ENCODE measurements around the gene FBLN1.
"Not testable (repeated sequence)": the region's sequence is repeated elsewhere in the genome, so short reads cannot be mapped to it uniquely, and the experiment has no call there.

The FBLN1 gene

DNA sequence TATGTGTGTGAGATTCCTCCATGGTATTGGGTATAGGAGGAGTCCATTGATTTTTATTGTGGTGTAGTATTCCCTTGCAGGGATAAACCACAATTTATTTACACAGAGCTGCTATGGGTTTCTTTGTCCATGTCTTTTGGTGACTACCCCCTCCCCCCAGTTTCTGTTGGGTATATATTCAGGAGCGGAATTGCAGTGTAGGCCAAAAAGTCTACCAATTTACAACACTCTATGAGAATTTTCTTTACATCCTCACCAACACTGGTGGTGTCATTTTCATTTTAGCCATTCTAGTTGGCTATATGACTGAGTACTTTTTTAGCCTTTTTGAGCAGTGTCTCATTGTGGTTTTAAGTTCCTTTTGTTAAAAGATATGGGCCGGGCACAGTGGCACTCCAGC lies 113.7 kb downstream of the FBLN1 start:
- DNase-seq, result no peak

DNA sequence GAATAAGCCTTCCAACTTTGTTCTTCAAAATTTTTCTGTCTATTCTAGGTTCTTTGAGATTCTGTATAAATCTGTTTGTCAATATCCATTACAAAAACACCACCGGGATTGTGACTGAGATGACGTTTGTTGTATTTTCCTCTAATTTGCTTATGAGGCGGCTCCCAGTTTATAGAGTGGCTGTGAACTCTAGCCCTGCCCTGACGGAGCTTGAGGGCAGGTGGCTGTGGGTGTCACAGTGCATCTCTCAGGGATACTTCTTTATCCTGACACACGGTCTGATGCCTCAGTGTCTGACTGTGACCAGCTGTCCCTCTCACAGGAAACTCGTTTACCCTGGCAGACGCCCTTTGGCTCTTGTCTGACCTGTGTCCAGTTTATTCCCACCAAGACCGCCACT lies 115.3 kb downstream of the FBLN1 start:
- DNase-seq, result no peak

DNA sequence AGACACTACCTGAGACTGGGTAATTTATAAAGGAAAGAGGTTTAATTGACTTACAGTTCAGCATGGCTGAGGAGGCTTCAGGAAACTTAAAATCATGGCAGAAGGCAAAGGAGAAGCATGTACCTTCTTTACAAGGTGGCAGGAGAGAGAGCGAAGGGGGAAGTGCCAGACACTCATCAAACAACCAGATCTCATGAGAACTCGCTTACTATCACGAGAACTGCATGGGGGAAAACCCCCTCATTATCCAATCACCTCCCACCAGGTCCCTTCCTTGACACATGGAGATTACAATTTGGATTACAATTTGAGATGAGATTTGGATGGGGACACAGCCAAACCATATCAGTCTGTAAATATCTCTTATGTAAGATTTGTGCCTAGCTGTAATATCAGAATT lies 118.0 kb downstream of the FBLN1 start:
- no peak for DNase-seq

DNA sequence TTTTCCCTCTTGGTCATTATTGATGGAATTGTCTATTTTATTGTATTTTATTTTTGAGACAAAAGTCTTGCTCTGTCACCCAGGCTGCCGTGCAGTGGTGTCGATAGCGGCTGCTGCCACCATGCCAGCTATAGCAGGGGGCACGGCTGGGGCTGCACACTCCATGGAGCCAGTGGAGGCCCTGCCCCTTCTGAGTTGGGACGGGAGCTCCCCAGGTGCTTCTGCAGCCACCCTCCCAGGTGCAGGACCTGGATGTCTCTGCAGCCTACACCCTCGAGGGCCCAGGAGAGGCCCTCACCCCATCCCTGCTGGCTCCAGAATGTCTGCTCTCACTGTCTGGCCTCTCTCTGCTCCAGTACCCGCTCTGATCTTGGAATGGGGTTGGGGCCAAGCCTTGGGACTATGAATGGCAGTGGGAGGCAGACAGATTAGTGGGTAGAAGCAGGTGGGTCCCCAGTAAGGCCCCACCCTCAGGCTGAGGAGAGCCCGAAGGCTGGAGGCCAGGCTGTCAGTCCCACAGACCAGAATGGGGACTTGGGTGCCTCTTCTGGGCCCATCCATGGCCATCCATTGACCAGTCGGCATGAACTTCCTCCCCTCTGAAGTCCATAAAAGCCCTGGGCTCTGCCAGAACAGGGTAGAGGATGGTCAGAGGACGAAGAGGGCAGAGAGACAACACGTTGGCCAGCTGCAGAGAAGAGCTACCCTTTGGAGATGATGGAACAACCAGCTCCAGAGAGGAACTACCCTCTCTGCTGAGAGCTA lies 119.3 kb downstream of the FBLN1 start:
- DNase-seq, result no peak

DNA sequence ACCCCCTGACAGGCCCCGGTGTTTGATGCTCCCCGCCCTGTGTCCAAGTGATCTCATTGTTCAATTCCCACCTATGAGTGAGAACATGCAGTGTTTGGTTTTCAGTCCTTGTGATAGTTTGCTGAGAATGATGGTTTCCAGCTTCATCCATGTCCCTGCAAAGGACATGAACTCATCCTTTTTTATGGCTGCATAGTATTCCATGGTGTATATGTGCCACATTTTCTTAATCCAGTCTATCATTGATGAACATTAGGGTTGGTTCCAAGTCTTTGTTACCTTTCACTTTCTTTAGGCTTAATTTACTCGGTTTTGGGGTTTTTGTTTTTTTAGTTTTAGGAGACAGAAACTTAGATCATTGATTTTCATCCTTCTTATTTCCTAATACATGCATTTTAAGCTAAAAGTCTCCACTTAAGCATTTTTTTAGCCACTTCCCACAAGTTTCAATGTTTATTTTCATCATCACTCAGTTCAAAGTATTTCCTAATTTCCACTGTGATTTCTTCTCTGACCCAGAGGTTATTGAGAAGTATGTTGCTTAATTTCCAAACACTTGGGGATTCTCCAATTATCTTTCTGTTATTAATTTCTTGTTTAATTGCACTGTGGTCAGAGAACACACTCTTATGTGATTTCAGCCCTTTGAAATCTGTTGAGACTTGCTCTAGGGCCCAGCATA lies 120.9 kb downstream of the FBLN1 start:
- not testable (repeated sequence) for DNase-seq

DNA sequence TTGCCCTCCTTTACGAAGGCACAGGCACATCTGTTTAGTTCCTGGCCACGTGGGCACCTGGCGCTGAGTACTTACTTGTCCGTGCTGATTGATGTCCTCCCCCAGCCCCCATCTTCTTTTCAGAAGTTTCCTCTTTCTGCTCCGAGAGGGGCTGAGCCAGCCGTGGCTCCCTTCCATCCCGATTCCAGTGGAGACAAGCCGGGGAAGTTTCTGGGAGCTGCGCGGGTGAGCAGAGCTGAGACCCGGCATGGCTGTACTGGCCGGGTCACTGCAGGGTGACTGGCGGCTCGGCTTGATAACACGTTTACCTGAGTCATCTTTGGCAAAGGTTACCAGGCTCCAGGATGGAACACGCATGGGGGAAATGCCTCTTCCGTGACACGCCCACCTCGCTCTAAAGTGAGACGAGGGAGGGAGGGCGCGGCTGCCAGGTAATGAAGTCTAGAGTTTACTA lies 123.5 kb downstream of the FBLN1 start:
- no peak for DNase-seq

DNA sequence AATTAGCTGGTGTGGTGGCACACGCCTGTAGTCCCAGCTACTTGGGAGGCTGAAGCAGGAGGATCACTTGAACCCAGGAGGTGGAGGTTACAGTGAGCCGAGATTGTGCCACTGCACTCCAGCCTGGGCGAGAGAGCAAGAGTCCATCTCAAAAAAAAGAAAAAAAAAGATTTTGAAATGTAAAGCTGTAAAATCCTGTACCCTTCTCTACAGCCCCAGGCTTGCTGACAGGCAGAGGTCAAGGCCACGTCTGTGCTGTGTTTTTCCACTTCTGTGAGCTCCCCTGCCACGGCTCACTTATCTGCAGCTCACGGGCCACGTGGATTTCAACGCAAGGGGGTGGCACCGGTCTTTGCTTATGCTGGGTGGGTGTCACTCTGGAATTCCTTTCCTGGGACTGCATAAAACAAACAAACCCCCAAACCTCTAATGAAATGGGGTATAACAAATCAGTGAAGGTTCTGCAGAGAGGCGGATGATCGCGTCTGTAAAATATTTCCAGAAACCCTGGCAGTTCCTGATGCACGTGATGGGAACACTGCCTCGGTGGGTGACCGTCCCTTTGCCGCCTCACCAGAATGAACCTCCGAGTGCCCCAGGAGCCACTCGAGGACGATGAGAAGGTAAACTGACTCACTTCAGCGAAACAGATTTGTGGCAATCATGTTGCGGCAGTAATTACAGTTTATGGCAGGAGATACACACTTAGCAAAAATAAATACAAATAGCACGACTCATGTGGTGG lies 125.0 kb downstream of the FBLN1 start:
- no peak for DNase-seq

DNA sequence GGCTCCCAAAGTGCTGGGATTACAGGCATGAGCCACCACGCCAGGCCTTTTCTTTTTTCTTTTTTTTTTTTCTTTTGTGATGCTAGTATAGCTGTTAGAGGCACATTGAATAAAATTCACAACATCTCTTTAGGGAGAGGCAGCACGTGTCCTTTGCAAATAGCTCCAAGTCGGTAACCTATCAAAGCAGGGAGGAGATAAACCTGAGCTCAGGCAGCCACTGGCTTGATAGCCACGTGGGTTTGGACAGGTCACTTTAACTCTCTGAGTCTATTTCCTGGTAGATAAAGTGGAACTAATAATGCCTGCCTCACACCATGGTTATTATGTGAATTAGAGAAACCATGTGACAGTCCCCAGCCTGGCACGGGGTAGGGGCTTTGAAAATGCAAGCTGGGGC lies 125.8 kb downstream of the FBLN1 start:
- no peak for DNase-seq

DNA sequence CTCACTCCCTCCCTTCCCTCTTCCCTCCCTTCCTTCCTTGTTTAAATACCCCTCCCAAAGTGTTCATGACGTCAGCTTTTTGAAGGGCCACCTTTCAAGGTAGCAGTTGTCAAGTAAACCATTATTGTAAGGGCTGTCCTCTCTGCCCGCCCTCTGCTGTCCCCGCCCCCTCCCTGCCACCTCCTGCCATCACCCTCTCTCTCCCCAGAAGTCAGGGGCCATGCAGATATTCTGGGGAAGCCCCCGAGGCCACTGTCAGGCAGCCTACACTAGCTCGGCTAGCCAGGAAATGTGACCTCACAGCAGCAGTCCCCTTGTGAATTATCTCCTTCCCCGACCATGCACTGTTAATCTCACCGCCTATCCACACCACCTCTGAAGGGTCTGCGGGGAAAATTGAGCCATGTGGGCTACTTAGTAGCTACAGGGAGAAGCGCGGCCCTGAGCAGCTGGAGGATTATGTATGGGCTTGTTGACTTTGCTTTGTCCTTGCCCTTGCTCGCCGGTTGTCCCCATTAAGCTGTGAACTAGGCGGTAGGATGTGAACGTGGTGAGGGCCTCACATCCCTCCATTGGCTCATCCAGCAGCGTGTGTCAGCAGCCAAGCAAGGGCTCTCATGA lies 126.9 kb downstream of the FBLN1 start:
- DNase-seq, result no peak

DNA sequence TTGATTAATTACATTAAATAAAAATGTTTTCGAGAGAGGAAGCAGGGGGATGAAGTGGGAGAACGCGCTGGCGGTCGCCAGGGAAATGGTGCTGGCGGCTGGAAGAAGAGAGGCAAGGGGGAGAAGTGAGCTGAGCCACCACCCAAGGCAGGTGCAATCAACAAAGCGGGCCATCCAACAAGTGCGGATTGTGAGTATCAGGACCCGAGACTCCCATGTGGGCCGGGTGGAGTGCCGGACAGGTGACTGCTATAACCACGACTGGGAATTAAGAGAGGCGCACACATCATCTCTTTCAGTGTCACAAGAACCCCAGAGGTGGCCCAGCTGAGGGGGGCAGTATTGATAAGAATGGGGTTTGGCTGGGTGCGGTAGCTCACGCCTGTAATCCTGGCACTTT lies 127.8 kb downstream of the FBLN1 start:
- DNase-seq, result no peak

DNA sequence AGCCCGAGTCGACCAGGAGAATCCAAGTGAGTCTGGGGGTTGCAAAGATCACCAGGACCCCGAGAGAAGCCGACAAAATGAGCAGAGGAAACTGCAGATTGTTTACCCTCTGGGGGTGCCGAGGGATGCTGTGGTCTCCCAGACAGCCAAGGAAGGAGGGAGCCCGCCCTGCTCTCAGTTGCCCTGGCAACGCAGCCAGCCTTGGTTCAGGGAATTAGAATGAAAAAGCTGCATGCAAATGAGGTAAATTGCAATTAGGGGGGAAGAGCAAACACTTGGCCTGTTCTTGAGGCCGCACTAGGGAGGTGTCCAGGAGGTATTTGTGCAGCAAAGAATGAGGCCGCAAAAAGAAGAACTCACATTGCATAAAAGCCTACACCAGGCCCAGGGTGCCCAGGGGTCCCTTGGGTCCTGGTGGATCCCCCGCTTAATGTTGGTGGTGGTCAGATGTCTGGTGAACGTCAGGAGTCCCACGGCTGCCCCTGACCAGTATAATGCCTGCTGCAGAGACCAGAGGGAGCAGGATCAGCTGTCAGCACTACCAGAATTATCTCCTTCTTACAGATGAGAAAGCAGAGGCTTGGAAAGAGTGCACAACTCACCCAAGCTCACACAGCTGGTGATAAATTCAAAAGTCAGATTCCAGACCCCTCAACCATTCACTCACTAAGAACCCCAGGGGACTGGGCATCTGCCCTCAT lies 128.6 kb downstream of the FBLN1 start:
- DNase-seq, result no peak

DNA sequence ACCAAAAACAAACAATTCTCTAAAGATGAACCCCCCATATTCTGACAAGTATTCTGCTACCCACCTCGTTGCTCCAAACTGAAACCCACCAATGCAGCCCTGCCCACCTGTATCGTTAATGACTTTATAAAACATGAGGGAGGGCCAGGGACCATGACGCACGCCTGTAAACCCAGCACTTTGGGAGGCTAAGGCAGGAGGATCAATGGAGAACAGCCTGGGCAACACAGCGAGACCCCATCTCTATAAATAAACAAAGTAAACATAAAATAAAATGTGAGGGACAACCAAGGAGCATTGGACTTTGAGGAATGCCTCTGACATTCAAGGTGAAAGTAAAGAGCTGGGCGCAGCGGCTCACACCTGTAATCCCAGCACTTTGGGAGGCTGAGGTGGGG lies 129.2 kb downstream of the FBLN1 start:
- no peak for DNase-seq

DNA sequence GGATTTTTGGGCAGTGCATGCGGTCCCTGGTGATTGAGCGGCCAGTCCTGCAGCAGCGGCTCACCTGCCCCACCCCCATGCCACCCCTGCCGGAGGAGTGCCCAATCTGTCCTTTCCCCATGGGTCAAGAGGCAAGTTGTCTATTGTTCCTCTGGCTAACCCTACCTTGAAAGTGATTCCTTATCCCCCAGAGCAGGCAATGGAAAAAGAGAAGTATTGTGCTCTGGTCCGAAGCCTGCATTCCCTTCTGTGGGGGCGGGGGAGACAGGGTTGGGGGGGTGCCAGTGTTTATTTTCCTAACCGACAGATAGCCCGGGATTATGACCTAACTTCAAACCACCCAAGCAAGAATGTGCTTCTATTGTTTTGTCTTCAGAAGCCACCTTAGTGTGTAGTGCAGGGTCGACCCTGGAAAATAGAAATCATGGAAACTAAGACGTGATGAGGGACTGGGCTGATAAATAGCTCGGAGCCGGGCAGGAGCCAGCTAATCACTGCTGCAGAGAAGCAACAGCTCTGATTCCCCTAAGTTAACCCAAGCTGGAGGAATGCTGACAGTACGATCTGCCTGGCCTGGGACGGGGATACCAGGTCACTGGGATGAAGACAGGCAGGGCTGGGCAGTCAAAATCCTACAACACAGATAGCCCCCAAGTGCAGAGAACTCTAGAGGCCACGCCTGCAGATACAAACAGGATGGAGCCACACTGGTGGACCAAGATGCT lies 130.3 kb downstream of the FBLN1 start:
- DNase-seq, result no peak

DNA sequence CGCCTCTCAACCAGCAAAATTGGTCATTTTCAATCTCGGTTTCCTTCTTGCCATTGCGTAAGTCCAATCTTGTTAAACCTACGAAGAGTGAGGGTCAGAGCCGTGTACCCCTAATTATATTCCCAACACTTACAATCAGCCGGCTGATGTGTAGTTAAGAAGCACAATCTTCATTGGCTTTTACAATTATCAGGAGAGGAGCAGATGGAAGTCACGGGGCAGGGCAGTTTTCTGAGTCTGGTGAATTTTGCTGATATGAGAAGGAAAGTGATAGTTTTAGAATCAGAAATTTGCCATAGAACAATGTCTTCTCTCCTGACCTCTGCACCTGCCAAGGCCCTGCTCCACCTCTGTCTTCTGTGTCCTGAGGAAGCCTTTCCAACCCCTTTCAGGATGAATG lies 134.0 kb downstream of the FBLN1 start:
- DNase-seq, result no peak

DNA sequence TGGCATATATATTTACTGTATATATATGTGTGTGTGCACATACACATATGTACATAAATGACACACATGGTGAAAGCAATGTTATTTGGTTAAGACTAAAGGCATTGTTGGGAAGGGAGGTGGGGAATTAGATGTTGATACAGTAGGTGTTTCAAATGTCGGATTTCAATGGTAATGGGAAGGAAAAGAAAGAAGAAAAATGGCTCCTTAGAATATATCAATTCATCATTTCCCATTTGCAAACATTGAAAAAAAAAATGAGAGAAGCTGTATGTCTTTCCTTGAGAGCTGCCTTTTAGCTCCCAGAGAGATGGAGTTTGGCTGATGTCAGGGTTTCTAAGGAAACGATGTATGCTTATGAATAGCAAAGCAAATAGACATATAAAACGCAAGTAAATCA lies 135.5 kb downstream of the FBLN1 start:
- DNase-seq, result no peak

DNA sequence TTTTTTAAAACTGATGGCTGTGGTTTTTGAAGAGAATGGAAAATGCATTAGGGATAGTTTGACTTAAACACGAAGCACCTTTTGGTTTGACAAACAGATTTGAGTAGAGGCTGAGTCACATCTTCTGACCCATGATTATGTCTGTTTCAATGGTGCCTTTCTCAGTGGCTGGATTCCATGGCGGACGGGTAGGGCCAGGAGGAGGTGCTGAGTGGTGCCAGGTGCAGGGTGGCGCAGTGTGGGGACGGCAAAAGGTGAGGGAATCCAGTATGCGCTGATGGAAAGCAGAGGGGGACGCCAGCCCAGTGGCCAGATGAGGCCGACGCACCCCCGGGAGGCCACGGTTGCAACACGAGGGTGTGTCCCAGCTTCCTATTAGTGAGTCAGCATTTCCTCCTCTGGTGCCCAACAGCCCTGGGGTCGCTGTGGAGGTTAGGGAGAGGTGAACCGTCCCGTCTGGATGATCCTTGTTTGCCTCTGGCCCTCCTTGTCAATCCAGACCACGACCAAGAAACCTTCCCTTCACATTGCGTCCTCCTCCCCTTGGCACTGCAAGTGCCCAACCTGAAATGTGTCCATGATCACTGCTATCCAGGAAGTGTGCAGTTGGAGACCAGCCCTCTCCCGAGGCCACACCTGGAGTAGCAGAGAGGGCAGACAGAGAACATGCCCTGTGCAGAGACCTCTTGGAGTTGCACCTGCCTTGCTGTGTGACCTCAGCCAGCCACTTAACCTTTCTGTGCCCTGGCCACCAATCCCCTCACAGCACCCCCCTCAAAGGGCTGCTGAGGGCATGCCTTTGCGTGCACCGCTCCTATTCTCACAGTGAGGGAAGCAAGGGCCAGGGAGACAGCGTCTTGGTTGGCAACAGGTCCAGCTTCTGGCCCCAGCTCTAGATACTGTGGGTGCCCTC lies 136.4 kb downstream of the FBLN1 start:
- DNase-seq, result peak in 1 of 2 donors; percentile 13

DNA sequence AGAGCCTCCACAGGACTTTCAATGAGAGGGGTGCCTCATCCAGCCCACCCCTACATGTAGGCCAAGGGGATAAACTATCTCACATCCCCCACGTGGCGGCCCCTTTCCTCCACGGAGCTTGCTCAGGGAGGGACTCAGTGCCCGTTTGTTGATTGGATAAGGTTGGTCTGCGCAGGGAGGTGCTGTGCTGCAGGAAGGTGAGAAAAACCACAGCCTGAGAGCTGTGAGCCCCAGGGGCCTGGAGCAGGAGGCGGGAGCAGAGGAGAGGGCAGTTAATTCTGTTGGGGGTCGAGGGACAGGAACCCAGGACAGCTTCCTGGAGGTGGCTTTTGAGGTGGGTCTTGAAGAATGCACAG lies 137.0 kb downstream of the FBLN1 start:
- DNase-seq, result no peak

DNA sequence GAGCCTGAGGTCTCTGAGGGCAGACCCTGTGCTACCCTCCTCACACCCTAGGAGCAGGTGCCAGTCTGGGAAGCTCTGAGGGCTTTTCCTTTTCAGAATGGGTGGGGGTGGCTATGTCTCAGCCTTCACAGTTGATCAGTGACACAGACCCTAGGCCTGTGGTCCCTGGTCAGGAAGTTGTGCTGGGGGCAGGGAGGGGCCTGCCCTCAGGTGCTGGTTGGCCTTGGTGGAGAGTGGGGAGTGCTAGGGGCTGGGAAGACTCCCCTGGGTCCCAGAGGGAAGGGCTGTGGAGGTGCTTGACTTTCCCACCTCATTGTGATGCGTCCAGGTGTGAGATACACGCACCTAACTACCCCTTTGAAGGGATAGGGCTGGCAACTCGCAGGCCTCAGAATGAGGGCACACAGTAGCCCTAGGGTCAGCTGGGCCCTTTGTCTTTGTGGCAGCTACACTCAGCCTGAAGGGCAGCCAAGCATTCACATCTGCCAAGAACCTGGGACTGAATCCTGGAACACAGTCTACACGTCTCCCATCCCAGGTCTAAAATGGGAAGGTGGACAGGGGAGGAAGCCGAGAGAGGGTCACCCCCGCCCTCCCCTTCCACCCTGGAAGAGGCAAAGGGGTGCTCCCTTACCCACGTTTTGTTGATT lies 137.7 kb downstream of the FBLN1 start:
- no peak for DNase-seq

DNA sequence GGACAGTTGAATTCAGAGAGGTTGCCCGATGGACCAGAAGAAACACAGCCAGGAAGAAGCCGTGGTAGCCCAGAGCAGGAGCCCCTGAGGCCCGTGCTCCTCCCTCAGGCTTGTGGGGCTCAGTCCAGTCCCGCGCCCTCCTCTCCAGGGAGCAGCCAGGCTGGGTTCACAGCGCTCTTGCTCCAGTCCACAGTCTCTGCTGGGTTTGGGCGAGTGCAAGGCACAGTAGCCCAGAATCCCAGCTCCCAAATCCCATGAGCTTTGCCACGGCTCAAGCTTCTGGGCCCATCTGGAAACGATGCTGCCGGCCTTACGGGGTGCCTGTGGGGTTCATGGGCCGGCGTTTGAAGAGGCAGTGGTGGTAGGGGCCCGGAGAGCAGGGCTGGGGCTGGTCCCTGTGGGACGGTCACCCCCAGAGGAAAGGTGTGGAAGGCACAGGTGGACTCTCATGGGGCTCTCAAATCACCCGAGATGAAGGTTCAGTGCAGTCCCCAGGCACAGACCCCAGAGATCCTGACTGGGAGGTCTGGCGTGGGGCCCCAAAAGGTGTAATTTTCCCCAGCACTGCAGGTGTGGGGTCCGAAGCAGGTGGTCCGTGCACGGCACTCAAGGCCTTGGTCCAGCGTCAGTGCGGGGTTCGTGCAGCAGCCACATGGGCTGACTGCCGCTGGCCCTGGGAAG lies 138.4 kb downstream of the FBLN1 start:
- no peak for DNase-seq

DNA sequence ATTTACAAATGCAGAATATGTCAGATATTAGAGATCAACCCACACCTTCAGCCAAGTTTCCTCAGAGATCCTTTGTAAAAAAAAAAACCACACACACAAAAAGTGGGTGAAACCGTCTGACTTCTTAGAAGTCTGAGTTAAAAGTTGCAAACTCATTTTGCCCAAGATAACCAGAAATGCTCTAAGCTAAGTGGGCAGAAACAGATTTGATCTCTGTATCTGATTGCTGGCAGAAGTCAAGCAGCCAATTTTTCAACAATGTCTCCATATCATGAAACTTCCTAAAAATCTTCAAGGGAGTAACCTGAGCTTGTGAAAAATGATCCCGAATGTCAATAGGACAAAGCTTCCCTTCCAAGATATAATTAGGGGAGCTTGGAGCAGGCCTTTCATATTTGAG lies 140.3 kb downstream of the FBLN1 start:
- DNase-seq, result no peak
